GM21367 (cell line): ENCODE measurements around the gene TTC23L.

Source experiments
- ATAC-seq: cut with Tn5 transposase; IDR thresholded peaks from one replicate; pipeline ENCODE4 v1.9.1; 2021; ENCODE audit not compliant: unreplicated experiment

Gene TTC23L

GRCh38 chr5:34868791-34869190 is 29.8 kb downstream of the TTC23L start:
- no peak for ATAC-seq

GRCh38 chr5:34869256-34869655 is 30.3 kb downstream of the TTC23L start:
- ATAC-seq, result no peak

GRCh38 chr5:34870382-34870781 is 31.4 kb downstream of the TTC23L start:
- no peak for ATAC-seq

GRCh38 chr5:34876275-34876674 is 37.3 kb downstream of the TTC23L start:
- ATAC-seq, result no peak

- no peak for ATAC-seq
Observed at GRCh38 chr5:34881246-34881645, 42.3 kb downstream of the TTC23L start.

DNA sequence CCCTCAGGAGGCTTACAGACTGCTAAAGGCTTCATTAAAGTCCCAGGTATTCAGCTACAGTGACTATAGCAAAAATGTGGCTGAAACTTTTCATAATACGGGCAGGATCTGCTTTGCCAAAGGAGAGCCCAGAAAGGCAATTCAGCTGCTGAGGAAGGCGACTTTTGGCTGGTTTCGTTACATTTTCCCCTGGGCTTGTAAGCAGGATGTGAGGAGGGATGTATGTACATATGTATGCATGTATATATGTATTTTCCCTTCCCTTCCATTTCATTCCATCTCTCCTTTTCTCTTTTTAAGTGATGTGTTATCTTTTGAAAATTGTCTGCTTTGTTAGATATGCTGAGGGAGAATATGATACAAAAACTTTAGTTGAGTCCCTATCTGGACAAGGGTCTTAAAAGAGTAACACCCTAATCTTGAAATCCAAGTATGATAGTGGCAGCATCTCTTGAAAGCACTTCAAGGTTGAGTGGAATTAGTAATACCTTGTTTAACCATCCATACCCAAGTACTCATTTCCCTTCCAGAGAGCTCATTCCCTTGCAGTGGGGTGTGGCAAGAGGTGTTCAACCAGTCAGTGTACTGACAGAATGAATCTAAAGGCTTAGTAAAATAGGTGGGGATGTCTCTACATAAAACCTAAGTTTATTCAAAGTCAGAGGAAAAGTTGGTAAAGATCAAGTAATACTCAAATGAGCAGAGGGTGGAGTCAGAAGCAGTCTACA is 47.6 kb downstream of the TTC23L start:
- no peak for ATAC-seq

GRCh38 chr5:34889394-34889793 is 50.4 kb downstream of the TTC23L start:
- no peak for ATAC-seq

- no peak for ATAC-seq
Observed at GRCh38 chr5:34891981-34892380, 53.0 kb downstream of the TTC23L start.

- ATAC-seq, result no peak
Observed at GRCh38 chr5:34892414-34892813, 53.5 kb downstream of the TTC23L start.

- ATAC-seq, result no peak
Observed at GRCh38 chr5:34894716-34895115, 55.8 kb downstream of the TTC23L start.

GRCh38 chr5:34895641-34896419 is 56.9 kb downstream of the TTC23L start:
- no peak for ATAC-seq

GRCh38 chr5:34897646-34898045 is 58.7 kb downstream of the TTC23L start:
- ATAC-seq, result no peak

GRCh38 chr5:34898258-34898895 is 59.4 kb downstream of the TTC23L start:
- peak; percentile 76 for ATAC-seq

DNA sequence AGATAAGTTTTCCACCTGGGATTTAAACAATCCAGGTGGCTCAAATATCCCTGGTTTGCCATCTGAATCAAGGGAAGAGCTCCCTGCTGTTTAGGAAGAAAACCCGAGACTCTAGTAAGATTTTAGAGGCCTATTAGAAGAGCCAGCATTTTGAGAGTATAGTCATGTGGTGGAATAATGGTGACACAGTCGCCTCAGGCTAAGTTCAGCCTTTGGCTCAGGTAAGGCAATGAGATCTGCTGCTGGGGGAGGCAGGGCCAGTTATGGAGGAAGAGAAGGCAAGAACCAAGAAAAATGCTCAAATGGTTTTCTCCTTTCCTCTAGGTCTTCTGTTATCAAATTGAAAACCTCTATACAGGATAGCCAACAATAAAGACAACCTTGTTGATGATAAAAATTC is 60.1 kb downstream of the TTC23L start:
- ATAC-seq, result no peak

DNA sequence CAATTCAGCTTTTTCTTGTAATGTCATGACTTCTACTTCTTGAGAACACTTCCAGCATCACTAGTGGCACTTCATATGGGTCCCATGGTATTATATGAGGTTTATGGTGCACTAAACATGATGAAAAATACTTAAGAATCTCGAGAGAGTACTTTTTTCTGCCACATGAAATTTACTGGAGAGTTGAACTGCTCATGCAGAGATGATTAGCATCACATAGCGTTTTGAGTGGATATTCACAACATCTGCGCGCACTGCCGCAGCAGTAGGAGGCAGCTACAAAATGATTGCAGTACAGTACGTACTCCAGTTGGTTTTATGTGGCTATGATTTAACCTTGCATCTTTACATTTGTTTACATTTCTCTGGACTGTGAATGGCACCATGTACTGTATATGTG is 61.7 kb downstream of the TTC23L start:
- ATAC-seq, result no peak

GRCh38 chr5:34903260-34903659 is 64.3 kb downstream of the TTC23L start:
- no peak for ATAC-seq

DNA sequence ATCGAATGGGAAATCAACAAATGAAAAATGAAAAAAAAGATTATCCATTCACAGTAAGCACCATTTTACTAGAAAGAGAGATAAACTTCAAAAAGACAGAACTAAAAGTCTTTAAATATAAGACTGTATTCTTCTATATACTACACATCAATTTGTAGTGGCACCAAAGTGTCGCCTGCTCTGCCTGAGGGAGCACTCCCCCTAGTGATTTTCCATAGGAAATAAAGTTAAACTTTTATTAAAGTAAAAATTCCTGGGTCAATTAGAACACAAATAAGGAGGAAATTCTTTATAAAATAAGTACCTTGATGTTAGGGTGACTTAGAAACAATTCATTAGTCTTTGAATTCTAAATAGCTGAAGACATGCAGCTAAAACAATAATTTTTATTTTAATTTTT is 66.6 kb downstream of the TTC23L start:
- no peak for ATAC-seq

GRCh38 chr5:34913072-34913471 is 74.1 kb downstream of the TTC23L start:
- no peak for ATAC-seq

GRCh38 chr5:34914671-34915138 is 75.7 kb downstream of the TTC23L start:
- ATAC-seq, result peak; percentile 9

- peak; percentile 98 for ATAC-seq
Observed at GRCh38 chr5:34915139-34915855, 76.3 kb downstream of the TTC23L start, which contains the start of the genes BRIX1 and RAD1. TSS of gene BRIX1 (plus strand) at chr5:34915711. CDS start at chr5:34915739, 28 bp downstream. TSS of gene RAD1 (minus strand) at chr5:34915504. CDS start at chr5:34914892, 612 bp downstream.

DNA sequence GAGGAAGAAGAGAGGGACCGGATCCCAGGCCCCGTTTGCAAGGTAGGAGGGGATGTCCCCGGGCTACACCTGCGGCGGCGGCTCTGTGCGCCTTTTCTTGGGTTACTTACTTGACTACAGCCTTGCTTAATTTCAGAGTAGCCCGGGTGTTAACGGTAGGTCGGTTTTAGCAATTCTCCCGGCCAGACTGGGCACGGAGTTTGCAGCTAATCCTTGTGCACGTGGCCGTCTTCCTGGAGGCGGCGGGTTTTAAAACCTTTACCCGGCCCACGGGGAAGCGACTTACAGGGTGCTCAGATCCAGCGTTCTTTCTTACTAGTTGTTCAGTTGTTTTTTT is 76.9 kb downstream of the TTC23L start:
- peak; percentile 4 for ATAC-seq
